ENCODE data around the gene BPIFB1. TPM values are rescaled to one million over a fixed set of nuclear protein-coding genes. Genes with fewer than 3 reads are reported as not detected.

The BPIFB1 gene
- total and polyA plus RNA-seq, 2 of the 8 experiments (the other 6 are each of a cell fraction or from before 2014, with no cell fraction given) = not detected

DNA sequence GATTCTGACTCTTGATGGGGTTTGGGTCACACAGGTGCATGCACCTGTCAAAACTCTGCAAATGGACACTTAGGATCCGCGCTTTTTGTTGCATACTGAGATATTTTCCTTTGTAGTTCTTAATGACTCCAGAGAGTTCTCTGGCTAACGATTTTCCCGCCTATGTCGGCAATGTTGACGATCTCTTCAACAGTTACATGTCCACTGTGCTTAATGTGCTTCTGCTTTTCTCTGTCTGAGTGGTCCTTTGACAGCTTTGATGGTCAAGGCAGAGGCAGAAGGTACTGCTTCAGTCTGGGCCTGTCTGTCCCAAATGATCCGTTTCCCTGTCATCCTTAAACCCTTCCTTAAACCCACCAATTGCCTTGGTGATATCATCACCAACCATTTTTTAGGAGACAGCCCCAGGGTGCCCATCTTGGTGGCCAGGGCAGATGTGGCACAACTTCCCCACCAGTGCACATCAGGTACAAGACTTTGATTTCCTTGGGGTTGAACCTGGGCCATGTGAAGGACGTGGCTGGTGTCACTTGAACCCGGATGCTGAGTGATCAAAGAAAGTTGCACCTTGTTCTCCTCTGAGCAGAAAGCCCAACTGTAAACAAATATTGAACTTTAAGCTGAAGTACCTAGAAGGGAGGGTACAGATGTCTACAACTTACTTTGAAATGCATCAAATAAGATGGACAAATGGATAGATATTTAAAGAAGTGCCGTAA is 10.7 kb upstream of the BPIFB1 start:
- H3K4me1 ChIP-seq (replicated peaks in 1 of 4; ENCODE audit: control insufficient read depth in 3 of 4, insufficient read depth in 4 of 4, low read length in 3 of 4) = peaks cover 0 to 7% (median 4%) of the 10 kb centered on the region in 4 experiments; a peak in 6 of 7 replicates
- H2AK5ac ChIP-seq (ENCODE audit: low read depth, low read length) = no peak overlapping the region
- H2BK20ac ChIP-seq (ENCODE audit: low read length) = no peak overlapping the region
- no peak overlapping the region for H3K18ac ChIP-seq (ENCODE audit: extremely low read depth, low read length)
- ChIA-PET POLR2A (ENCODE audit: partially characterized antibody) (no interaction called here), CTCF (ENCODE audit: partially characterized antibody) (no interaction called here)
- no peak overlapping the region for H3K14ac ChIP-seq (ENCODE audit: insufficient read length)
- no peak overlapping the region for H4K91ac ChIP-seq (replicated peaks; ENCODE audit: insufficient read length, low read length)
- no peaks in the 10 kb centered on the region for H3K79me1 ChIP-seq (ENCODE audit: low read depth, low read length)
- no peak overlapping the region for H2BK12ac ChIP-seq (ENCODE audit: low read depth, low read length)
- no peak overlapping the region for H3K9ac ChIP-seq (replicated peaks in 1 of 4; ENCODE audit: extremely low read depth in 1 of 4, low read depth in 3 of 4, low read length in 3 of 4)
- no peak overlapping the region for H3K56ac ChIP-seq (replicated peaks; ENCODE audit: insufficient read length, low read depth, low read length)
- no peak overlapping the region for H4K5ac ChIP-seq (ENCODE audit: insufficient read length, low read depth, low read length)
- no peak overlapping the region for H2AFZ ChIP-seq (ENCODE audit: low read length)
- H2BK15ac ChIP-seq (ENCODE audit: low read length) = no peak overlapping the region
- H3K4ac ChIP-seq (replicated peaks; ENCODE audit: insufficient read length, low read depth, low read length) = no peak overlapping the region
- H3K4me2 ChIP-seq (ENCODE audit: insufficient read depth in 1 of 2, low read depth in 2 of 2, low read length in 2 of 2) = no peak overlapping the region
- no peaks in the 10 kb centered on the region for H3K36me3 ChIP-seq (ENCODE audit: control insufficient read depth in 2 of 4, insufficient read depth in 4 of 4, low read length in 3 of 4)
- H3K23ac ChIP-seq (ENCODE audit: insufficient read length) = no peak overlapping the region
- DNase-seq (ENCODE audit: low read depth in 1 of 2, low spot score in 2 of 2) (no peak), FAIRE-seq (no peak)
- 85% methylated on average over 10 of the region's 10 CpGs; no CpG with 5 or more reads in 1 of the 2 experiments for WGBS, 2 experiments (ENCODE audit: extremely low coverage in 1 of 2, insufficient coverage in 1 of 2, insufficient read length in 1 of 2, insufficient replicate concordance in 2 of 2, low coverage in 1 of 2, low lambda C conversion rate in 2 of 2, missing lambda C conversion rate in 1 of 2)
- H3K27me3 ChIP-seq (replicated peaks in 1 of 4; ENCODE audit: control insufficient read depth in 3 of 4, extremely low read depth in 1 of 4, insufficient read depth in 3 of 4, low read length in 3 of 4) = no peaks in the 10 kb centered on the region
- no peak overlapping the region for H2BK120ac ChIP-seq (replicated peaks; ENCODE audit: low read depth, low read length)
- H4K8ac ChIP-seq (ENCODE audit: extremely low read depth, insufficient read depth, low read length) = no peak overlapping the region
- H4K20me1 ChIP-seq (replicated peaks in 1 of 2; ENCODE audit: control insufficient read depth in 1 of 2, insufficient read depth in 2 of 2, low read length in 2 of 2) = no peaks in the 10 kb centered on the region
- H3K9me3 ChIP-seq (ENCODE audit: insufficient read depth in 2 of 2, low read depth in 1 of 2, low read length in 1 of 2) = no peaks in the 10 kb centered on the region
- H2BK5ac ChIP-seq (ENCODE audit: low read depth, low read length) = no peak overlapping the region
- H3K4me3 ChIP-seq (ENCODE audit: extremely low read depth in 1 of 4, insufficient read depth in 2 of 4, low read depth in 3 of 4, low read length in 4 of 4) = no peak overlapping the region
- no peaks in the 10 kb centered on the region for H3K79me2 ChIP-seq (ENCODE audit: control insufficient read depth in 1 of 2, insufficient read depth in 2 of 2, low read length in 2 of 2)
- H3K27ac ChIP-seq (ENCODE audit: low read depth, low read length) = no peak overlapping the region
- H3K23me2 ChIP-seq (ENCODE audit: low read depth, low read length) = no peaks in the 10 kb centered on the region; the same call in 1 of the 2 replicates
- TF ChIP-seq EZH2 (IDR thresholded peaks at IDR 0.05; ENCODE audit: low read depth, low read length, severe bottlenecking) (no peak), SIX5 (IDR thresholded peaks at IDR 0.05; ENCODE audit: low read depth, low read length) (no peak), GABPA (IDR thresholded peaks at IDR 0.05; ENCODE audit: borderline replicate concordance, insufficient read depth, low read length) (no peak), CBX5 (IDR thresholded peaks at IDR 0.05; ENCODE audit: low read depth, low read length) (no peak), SRF (IDR thresholded peaks at IDR 0.05; ENCODE audit: low read depth, low read length) (no peak), EGR1 (IDR thresholded peaks at IDR 0.05; ENCODE audit: borderline replicate concordance, low read depth, low read length) (no peak), RXRA (IDR thresholded peaks at IDR 0.05; ENCODE audit: insufficient read depth, low read depth, low read length) (no peak), BCL11A (IDR thresholded peaks at IDR 0.05; ENCODE audit: low read depth in 2 of 2, low read length in 2 of 2) (no peak), HDAC6 (IDR thresholded peaks at IDR 0.05; ENCODE audit: low read depth, low read length) (no peak), ASH2L (IDR thresholded peaks at IDR 0.05; ENCODE audit: low read length) (no peak), MAFK (IDR thresholded peaks at IDR 0.05; ENCODE audit: low read depth, low read length) (no peak)
- TF ChIP-seq, protein P1, sequence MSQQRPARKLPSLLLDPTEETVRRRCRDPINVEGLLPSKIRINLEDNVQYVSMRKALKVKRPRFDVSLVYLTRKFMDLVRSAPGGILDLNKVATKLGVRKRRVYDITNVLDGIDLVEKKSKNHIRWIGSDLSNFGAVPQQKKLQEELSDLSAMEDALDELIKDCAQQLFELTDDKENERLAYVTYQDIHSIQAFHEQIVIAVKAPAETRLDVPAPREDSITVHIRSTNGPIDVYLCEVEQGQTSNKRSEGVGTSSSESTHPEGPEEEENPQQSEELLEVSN (IDR thresholded peaks at IDR 0.05) = no peak

Measured in H1 (cell line).